SH-SY5Y (cell line): ENCODE measurements around the gene TSPEAR.

Experiments used
- GATA2 ChIP-seq: IDR thresholded peaks from 2 replicates; pipeline ENCODE4 v1.6.1; 2011; ENCODE audit warnings: mild to moderate bottlenecking, low read depth, low read length
- GATA3 ChIP-seq: IDR thresholded peaks from 2 replicates; pipeline ENCODE4 v1.6.1; 2011; ENCODE audit warnings: low read depth, mild to moderate bottlenecking, low read length, moderate library complexity

The TSPEAR gene

DNA sequence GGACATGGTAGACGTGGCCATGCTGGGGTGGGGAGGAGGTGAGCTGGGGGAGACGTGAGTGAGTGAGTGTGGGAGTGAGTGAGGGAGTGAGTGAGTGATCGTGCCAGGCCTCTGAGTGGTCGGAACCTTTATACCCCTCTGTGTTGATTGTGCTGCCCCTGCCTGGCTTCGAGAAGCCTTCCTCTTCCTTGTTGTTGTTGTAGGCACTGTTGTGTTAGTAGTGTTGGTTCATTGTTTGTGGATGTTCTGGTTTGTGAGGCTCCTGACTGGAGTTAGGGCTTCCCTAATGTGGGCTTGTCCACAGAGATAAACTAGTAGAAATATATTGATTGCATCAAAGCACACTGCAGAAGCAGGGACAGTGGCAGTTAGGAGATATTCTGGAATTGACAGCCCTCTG, 152.7 kb downstream of the TSPEAR start, which contains the start of gene KRTAP10-3:
KRTAP10-3 (minus strand) TSS at position 101 of the 400 bp plus-strand sequence; CDS start at position 21, 80 bp downstream.
- TF ChIP-seq GATA3, result no peak
- TF ChIP-seq GATA2, result no peak

DNA sequence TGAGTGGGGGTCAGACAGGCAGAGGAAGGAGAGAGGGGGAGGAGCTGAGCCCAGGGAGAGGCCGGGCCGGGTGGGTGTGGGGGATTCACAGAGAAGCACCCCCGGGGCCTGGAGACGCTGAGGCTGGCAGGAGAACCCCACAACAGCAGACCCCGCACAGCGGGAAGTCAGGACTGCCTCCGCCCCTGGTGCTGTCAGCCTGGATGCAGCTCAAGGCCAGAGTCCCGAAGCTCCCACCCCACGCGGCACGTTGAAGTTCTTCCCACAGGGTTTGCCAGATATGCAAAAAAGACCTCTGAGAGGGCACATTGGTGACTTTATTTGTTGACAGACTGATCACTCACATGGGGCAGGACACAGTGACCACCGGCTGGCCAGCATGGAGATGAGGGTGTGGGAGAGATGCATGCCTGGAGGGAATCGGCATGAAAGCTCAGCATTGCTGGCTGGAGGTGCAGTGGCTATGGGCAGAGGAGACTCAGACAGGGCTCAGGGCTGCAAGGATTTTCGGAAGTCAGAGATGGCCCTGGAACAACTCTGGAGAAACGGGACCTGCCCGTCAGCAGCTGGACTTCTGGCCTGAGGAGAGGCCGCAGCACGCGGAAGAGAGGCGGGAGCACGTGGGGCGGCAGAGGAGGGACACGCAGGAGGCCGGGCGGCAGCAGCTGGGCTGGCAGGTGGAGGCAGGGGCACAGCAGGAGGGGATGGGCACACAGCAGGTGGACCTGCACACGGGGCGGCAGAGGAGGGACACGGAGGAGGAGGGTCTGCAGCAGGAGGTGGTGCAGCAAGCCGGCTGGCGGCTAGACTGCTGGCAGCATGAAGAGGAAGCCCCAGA, 153.7 kb downstream of the TSPEAR start:
- TF ChIP-seq GATA3 (no peak), GATA2 (no peak)

DNA sequence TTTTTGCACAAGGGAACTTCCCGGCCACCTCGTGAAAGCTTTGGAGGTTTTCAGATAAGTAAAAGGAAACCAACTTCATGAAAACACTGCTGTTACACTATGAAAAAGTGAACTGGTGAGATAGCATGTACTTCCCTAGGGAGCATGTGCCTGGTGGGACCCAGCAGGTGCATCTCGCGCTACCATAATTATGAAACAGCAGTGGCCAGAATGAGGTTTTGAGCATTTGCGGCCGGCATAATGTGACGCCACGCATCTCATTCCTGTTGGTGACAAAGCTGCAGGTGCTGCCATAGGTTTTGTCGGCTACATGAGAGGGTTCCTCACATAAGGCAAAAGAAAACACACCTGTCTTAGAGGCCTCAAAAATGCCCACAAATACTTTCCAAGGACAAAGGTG, 154.5 kb downstream of the TSPEAR start:
- TF ChIP-seq GATA2, result no peak
- no peak for TF ChIP-seq GATA3

DNA sequence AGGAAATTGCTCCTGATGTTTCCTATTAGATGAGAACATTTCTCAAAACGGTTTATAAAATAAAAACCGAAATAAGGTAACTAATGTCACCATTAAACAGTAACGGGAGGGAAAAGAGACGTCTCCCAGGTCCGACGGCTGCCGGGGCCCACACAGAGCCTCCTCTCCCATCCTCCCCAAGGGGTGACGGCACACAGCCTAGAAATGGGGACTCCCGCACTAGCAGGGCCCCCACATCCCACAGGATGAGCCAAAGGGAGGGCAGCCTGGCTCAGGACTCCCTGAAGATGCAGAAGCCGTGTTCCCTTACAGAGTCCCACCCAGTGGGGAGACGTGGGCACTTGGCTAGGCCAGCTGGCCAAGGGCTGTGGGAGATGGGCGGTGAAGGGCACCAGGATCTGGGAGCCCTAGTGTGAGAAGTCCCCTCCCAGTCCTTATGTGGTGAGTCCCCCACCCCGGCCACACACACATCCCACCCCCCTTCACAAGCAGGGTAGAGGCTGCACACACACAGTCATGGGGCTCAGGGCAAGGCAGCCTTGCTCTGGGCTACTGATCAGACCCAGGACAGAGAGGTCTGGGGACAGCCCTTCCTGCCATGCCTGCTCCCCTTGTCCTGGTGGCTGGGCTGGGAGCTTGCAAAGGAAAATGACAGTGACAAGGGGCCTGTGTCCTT, 156.0 kb downstream of the TSPEAR start:
- TF ChIP-seq GATA3, result no peak
- no peak for TF ChIP-seq GATA2

DNA sequence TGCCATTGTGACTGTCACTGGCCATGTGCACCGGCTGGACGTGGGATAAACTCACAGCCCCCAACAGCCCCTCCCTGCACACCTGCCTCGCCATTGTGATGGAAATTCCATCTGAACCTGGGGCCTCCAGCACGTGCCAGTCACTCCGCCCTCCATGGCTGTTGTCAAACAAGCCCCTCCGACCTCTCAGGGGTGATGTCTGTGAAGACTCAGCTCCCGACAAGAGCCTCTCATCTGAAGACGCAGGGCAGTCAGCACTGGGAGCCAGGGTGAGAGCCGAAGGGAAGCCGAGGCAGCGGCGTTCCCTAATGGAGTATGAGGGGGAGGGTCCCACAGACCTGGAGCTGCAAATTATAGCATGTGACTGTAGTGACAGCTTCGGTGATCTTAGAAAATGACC, 158.7 kb downstream of the TSPEAR start:
- no peak for TF ChIP-seq GATA2
- TF ChIP-seq GATA3, result no peak

DNA sequence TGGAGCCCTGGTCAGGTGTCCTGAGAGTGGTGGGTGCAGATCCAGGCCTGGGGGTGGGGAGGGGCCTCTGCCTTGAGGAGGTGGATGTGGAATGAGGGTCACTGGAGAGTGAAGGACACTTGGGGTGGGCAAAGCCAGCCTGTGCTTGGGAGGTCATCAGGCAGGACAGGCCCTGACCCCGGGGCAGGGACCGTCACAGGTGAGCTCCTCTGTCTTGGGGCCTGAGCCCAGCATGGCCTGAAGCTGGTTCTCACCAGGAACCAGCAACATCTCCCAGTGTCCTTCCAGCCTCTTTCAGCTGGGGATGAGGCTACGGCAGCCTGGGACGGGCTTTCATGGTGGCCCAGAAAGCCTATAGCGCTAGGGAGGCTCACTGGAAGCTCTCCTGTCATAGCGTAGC, 159.2 kb downstream of the TSPEAR start:
- TF ChIP-seq GATA3 (no peak), GATA2 (no peak)

DNA sequence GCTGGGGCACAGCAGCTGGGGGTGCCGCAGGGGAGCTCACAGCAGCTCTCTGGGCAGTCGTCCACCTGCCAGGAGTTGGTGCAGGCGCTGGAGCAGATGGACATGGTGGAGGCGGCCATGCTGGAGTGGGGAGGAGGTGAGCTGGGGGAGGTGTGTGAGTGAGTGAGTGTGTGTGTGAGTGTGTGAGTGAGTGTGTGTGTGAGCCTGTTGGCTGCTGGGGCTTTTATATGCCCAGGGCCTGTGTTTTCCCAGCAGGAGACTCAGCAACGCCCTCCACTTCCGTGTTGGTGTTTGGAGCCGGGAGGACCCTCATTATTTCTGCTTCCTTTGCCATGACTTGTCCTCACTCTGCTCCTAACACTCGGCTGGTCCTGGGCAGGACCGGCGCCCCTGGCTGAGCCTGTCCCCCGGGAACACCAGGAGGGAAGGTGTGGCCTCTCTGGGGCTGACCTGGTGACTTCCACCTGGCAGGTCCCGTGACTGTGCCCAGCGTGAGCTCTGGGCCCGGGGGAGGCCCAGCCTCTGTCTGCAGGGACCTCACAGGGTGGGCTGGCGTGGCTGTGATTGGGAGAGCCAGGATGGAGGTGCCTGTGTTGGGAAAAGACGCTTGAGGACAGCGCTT, 159.9 kb downstream of the TSPEAR start, which contains the start of gene KRTAP10-2:
KRTAP10-2 (minus strand) TSS at position 166 of the 622 bp plus-strand sequence; CDS start at position 119, 47 bp downstream.
- TF ChIP-seq GATA3, result no peak
- TF ChIP-seq GATA2, result no peak

DNA sequence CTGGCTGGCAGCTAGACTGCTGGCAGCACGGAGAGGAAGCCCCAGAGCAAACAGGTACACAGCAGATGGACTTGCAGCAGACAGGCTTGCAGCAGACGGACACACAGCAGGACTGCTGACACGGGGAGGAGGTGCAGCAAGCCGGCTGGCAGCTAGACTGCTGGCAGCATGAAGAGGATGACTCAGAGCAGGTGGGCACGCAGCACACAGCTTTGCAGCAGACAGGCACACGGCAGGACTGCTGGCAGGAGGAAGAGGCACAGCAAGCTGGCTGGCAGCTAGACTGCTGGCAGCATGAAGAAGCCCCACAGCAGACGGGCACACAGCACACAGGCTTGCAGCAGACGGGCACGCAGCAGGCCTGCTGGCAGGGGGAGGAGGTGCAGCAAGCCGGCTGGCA, 160.6 kb downstream of the TSPEAR start:
- TF ChIP-seq GATA2 (no peak), GATA3 (no peak)

DNA sequence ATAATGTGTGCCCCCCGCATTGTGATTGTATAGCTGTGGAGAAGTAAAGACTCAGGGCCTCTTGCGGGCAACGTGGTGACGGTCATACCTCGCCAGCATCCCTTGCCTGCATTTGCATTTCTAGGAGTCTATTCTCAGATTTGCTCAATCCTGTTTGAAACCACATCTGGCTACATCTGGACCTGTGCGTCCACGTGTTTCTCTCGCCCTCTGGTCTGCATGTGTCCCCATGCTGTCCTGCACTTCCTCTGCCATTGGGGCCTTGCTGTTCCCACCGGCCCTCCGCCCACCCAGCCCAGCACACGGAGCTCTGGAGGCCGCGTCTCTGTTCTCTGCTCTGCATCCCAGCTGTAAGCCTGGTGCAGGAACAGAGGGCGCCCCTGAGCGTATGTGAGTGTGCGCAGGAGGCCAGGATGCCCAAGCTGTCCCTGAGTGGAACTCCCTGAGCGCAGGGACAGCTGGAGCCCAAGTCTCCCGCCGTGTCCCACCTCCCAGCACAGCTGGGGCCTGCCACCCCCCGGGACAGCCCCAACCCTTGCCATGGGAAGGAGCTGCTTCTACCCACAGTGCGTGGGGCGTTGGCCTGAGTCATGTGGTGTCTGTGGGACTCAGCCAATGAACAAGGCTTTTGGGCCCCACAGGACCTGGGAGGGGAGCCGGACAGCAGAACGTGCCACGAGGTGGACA, 161.7 kb downstream of the TSPEAR start:
- TF ChIP-seq GATA3 (no peak), GATA2 (no peak)

DNA sequence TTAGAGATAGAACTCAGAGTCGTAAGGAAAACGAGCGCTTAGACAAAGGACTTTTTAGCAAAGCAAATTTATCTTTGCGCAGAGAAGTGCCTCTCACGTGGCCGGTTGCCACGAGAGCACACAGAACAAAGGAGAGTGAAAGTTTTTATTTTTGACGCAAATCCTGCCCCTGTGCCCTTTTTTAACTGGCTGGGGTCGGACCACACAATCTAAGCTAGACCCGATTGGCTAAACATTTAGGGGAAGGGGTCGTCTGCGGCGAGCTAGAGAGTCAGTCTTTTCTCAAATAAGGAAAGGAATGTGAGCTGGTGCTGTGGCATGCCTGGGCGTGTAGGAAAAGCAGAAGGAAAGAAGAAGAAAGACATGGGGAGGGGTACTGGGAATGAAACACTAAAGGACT, 162.4 kb downstream of the TSPEAR start:
- TF ChIP-seq GATA3 (no peak), GATA2 (no peak)

DNA sequence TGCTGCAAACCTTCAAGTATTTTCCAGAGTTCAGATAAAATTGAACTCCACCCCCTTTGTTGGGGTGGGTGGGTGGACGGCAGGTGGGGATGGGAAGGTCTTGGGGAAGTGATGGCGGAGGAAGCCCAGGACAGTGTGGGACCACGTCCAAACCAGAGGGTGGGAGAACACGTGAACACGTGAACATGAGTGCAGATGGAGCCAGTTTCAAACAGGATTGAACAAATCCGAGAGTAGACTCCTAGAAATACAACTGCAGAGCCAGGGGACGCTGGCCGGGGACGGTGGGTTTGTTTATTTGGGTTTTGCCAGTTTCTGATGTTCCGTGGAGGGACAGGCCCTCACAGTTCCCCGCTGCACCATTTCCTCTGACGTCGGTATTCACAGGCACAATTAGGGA, 163.0 kb downstream of the TSPEAR start:
- TF ChIP-seq GATA3 (no peak), GATA2 (no peak)

DNA sequence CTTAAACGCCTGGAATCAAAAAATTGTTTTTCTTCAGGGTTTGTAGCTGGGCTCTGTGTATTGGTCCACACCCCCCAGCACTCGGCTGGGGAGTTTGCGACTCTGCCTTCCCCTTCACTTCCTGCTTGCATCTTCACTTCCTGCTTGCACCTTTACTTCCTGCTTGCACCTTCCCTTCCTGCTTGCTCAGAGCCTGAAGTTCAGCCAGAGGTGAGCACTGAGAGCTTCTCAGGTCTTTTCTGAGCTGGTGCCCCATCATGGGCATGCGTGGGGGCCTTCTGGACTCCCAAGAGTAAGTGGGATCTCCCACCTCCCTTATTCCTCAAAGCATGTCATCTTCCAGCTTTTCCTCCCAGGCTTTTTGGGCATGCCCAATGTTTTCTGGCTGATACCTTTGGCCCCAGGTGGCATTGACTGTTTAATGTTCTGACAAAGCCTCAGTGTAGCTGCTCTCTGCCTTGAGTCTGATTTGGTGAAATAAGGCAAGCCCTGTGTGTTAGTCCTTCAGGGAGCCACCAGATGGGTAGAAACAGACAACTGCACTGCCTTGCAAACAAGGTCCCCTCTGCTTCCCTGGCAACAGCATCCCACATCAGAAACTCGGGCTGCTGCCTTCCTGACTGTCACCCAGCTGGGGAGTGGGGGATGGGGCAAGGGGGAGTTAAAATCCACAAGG, 163.6 kb downstream of the TSPEAR start:
- TF ChIP-seq GATA3 (no peak), GATA2 (no peak)

DNA sequence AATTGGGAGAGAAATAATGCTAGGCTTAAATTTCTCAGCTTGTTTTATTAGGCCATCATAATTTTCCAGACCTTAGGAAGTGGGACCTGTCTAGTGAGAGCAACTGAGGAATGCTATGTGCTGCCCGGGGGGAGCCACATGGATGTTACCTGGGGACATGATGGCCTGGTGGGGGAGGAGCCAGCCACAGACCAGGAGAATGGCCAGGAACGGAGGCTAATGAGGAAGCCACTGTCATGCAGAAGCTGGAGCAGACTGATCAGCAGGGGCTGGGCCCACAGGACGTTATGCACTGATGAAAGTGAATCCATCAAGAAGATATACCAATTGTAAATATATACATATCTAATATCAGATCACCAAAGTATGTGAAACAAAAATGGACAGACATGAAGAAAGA, 166.8 kb downstream of the TSPEAR start:
- TF ChIP-seq GATA3 (no peak), GATA2 (no peak)

DNA sequence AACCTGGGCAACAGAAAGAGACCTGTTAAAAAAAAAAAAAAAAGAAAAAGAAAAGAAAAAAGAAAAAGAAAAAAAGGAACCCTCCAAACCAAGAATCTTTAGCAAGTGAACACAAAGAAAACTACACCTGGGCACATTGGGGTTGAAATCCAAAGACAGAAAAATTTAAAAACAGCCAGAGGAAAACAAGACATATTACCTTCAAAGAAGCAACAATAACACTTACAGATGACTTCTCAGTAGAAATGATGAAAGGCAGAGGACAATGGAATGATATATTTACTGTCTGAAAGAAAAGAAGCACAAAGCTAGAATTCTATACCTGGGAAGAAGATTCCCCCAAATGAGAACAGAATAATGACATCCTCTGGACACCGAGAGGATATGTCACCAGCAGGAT, 168.7 kb downstream of the TSPEAR start:
- TF ChIP-seq GATA2, result no peak
- no peak for TF ChIP-seq GATA3
